HG02973 (cell line): Measurements from ENCODE around the gene PGGT1B.

Experiments used
- ATAC-seq: cut with Tn5 transposase; IDR thresholded peaks from one replicate; pipeline ENCODE4 v1.9.1; 2021; ENCODE audit warnings: moderate library complexity; ENCODE audit not compliant: unreplicated experiment

The PGGT1B gene

DNA sequence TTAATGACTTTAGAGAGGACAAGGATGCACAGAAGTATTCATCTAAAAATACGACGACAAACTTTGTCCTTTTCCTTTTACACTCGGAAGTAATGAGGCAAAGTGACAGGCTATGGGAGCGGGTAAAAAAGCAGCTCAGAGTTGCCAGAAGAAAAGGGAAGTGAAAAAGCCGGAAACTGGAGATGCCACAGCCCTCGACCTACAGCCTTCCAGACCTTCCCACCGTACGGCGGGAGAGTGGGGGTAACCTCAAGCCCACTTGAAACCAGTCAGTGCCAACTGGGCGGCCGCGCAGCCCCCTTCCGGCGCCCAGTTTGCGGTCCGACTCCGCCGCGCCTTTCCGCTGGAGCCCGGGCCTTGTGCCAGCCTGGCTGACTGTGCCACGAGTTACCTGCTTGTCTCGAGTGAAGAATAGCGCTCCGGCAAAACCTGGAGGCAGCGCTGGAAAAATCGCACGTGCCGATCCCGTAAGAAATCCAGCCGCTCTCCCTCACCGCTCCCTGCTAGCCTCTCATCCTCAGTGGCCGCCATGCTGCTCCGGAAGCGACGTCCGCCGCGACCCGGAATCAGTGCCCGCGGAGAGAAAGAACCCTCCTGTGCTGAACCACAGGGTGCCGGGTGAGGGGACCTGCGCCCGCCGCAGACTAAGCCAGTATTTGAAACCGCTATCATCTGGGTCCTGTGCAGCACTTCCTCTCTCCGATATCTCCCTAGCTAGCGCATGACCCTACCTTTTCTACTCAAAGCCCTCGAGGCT is at the start of gene PGGT1B:
Gene PGGT1B (minus strand): TSS at position 557 of the 757 bp plus-strand sequence. CDS start 26 bp downstream, at position 531.
- peak; percentile 85 for ATAC-seq

DNA sequence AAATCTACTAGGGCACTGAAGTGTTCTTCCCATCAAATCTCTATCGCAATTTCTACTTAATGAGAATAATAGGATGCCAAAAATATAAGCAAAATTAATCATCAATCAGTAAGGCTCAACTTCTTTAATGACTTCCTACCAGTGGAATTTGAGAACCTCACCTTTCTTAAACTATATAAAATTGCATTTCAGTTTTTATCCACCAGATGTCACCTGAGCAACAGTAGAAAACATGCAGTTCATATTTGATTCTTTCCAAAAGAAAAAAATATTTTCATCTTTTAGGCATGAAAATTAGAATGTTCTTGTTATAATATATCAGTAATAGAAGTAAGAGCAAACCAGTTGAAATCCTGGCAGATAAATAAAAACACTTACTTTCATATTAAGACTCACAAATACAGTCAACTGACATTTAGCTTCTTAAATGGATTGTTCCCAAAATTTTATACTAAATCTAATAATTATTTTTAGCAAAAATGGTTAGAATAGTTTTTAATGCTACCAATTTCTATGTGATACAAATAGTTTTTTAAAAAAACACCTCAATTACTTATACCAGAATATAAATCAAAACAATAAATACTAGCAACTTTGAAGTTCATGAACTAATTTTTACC is 47.2 kb upstream of the PGGT1B start:
- no peak for ATAC-seq

DNA sequence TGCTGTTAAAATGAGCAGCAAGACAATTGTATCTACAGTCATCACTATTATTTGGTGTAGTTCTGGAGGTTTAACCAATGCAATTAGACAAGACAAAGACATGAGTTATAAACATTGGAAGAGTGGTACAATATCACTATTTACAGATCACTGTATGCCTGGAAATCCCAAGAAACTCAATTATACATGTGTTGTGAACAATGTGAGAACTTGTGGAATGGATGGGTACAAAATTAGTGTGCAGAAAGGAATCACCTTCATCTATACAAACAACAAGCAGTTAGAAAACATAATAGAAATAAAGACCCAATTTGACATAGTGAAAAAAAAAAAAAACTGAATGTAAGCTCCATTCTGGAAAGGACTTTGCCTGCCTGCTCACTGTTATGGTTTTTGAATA is 46.1 kb upstream of the PGGT1B start:
- no peak for ATAC-seq

DNA sequence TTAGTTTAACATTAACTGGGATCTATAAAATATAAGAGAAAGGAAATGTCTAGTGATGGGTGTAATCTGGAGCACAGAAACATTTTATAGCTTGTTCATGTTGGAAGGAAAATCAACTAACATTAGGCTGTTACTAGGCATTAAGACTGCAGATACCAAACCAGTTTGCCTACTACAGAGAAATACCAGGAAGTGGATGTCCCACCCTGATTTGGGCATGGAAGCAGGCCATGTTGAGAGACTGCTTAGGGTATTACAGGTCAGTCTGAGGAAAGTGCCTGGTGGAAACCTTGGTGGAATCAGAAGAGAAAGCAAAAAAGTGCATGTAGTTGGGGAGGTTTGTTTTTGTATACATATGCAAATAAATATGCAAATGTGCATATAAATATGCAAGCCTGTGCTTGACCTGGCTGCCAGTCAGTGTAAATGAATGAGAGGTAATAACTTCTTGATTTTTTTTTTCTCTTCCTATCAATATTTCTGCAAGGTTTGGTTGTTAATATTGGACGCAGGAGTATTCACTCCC is 43.4 kb upstream of the PGGT1B start:
- ATAC-seq: no peak

DNA sequence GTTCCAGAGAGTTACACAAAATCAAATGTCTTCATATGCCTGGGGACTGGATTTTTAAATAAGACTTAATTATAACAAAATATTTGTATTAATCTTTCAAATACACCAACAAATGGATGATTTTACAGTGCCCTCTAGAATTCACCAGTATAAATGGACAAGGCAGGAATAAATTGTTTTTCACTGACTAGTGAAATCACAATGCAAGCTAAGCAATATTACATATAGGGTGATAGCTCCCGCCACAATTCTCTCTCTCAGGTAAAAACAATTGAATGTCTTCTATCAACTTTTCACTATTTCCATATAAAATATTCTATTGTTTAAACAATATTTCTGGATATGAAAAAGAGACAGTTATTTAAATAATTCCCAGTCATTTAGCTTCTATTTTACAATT is 41.8 kb upstream of the PGGT1B start:
- ATAC-seq: no peak

DNA sequence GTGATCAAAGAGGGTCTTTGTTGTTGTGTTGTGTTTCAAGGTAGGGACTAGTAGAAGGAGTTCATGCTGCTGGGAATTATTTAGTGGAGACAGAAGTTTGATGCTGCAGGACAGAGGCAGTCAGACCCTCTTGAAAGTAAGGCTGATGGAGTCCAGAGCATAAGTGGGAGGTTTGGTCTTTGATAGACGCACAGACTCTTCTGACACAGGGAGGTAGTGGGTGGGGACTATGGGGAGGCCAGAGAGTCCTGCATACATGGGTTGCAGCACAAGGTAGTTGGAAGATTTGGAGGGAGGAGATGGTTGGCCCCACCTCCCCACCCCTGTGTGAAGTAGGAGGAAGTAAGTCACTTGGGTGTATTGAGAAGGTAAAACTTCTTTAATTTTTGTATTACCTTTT is 36.1 kb upstream of the PGGT1B start:
- no peak for ATAC-seq

DNA sequence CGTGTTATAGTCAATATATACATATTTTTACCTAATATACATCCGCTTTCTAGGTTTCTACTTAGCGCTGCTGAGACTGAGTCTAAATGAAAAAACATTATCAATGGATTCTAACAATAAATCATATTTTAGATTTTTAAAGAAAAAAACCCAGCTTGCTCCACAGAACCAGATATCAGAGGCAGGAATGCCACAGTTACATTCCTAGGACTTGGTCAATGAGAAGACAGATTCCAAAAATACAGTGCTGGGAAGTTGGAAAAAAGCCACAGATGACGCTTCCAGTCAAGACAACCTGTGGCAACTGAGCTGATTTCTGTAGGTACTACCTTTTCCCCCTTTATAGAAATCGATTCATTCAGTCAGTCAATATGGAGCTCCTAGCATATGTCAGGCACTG is 34.4 kb upstream of the PGGT1B start:
- no peak for ATAC-seq

DNA sequence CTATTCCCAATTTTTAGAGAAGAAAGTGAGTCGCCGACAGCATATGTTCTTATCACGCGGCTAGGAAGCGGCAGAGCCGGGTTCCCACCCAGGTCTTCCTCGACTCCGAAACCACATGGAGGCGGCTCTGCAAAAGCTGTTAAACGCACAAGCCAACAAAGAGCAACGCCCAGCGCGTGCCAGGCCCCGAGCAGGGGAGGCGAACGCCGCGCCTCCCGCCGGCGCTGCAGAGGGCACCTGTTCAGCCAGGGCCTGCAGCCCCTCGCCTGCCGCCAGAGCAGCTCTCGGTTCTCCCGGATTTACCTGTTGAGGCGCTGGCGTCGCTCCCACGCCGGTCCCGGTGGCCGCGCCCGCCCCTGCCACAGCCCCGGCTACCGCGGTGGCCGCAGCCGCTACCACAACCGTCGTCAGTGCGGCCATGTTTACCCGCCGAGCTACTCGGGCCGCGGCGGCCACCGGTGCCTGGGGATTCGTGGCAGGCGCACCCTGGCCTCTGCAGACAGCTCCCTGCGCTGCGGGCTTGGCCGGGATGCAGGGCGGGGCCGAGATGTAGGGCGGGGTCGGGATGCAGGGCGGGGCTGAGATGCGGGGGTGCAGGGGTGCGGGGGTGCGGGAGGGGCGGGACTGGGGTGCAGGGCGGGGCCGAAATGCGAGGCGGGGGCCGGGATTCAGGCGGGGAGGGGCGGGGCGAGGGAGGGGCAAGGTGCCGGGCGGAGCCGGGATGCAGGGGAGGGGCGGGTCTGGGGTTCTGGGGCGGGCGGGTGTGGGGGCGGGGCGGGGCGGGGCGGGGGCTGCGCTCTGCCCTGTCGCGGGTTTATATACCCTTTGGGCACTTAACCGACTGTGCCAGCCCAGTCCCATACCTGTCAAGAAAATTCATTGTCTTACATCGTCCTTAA is 33.7 kb upstream of the PGGT1B start, which contains the start of gene CCDC112:
Gene CCDC112 (minus strand): TSS at position 531 of the 899 bp plus-strand sequence. CDS start 111 bp downstream, at position 420.
- ATAC-seq: peak; percentile 74

DNA sequence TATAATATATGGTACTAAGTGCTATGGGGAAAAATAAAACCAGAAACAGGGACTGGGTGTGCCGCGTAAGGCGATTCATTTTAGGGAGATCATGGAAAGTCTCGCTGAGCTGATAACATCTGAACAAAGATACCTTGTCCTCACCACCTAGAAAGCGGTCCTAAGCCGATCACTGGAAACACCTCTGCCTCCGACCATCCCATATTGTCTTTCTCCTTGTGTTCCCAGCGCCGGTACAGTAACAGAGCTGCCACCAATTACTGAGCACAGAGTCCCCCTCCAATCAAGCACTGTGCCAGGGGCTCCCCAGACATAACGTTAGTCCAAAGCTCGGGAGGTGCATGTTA is 33.1 kb upstream of the PGGT1B start:
- ATAC-seq: no peak

DNA sequence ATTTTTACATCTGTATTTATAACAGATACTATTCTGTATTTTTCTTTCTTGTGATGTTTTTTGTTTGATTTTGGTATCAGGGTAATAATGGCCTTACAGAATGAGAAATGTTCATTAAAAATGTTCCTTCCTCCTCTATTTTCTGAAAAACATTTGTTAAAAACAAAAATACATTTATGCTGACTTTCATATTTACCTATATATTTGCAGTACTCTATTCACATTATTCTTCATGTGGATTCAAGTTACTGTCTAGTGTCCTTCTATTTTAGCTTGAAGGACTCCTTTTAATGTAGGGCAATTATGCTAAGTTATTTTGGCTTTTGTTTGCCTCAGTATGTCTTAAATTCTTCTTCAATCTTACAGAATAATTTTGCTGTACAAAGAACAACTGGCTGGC is 28.7 kb upstream of the PGGT1B start:
- no peak for ATAC-seq

DNA sequence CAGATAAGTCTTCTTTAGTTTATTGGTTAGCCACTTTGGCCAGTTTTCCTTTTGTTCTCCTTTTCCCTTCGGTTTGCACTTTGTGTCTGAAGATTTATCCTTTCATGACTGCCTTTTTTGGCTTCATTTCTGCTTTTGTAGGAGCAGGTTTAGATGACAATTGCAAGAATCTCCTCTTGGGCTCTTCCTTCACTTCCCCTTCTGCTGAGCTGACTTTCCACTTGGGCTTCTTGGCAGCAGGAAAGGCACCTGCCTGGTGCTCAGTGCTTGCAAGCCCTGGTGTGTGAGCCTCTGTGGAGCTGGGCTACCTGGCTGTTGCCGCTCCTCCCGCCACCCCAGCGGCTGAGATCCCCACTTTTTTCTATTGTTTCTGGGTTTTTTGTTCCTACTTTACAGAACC is 26.4 kb upstream of the PGGT1B start:
- no peak for ATAC-seq

DNA sequence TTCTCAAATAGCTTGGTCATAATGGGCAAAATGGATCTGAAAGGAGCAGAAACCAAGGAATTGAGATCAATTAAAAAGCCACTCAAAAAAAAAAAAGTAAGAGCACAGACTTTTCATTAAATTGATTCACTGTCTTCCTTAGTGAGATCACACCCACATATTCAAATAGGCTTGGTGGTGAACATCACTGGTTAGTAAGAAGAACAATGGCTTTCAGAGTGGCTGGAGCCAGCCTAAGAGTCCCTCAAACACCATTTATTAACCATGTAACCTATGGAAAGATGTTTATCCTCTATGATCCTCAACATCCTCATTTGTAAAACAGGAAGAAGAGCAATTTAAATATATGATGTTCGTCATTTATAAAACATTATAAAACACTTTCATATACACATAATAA is 21.3 kb upstream of the PGGT1B start:
- ATAC-seq: no peak

DNA sequence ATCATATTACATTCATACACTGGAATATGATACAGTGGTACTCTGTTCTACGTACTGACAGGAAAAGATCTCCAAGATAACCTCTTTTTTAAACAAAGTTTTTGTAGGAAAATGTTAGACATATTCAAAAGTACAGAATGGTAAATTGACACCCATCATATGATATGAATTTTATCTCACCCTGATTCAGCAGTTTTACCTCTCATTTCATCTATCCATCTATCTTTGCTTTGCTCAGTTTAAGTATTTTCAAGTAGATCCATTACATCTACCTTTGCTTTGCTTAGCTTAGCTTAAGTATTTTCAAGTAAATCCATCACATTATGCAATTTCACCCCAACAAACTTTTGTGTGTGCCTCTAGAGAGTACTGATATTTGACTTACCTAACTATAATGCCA is 19.5 kb upstream of the PGGT1B start:
- ATAC-seq: no peak

DNA sequence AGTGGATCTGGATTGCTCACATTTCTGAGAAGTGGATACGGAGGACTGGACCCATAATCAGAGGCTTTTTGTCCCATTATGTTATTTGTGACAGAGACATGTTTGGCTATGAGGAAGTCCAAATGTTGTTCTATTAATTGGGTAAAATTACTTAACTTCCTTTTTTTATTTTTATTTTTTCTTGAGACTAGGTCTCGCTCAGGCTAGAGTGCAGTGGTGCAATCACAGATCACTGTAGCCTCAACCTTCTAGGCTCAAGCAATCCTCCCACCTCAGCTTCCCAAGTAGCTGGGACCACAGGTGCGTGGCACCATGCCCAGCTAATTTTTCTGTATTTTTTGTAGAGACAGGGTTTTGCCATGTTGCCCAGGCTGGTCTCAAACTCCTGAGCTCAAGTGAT is 11.9 kb upstream of the PGGT1B start:
- ATAC-seq: no peak

DNA sequence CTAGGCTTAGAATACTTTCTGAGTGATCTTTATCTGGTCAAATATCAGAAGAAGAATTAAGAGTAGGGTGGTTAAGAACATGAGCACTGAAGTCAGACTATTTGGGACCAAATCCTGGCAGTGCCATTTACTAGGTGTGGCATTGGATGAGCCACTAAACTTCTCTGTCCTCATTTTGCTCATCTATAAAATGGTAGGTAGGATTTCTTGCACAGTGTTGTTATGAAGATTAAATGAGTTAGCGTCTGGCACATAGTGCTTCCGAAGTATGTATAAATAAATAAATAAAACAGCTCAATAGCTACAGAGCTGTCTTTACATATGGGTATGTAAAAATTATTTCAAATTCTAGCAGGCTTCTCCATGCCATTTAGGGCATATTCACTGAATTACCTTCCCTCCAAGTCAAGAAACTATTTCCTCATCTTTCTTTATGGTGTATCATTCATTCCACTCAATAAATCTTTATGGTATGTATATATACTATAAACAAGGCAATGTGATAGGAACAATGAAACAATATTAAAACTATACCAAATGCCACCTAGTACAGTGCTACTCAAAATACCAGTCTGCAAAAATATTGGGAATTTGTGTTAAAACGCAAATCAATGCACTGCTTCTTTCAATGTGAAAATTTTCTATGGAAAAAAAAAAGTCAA is 9.8 kb upstream of the PGGT1B start:
- ATAC-seq: no peak

DNA sequence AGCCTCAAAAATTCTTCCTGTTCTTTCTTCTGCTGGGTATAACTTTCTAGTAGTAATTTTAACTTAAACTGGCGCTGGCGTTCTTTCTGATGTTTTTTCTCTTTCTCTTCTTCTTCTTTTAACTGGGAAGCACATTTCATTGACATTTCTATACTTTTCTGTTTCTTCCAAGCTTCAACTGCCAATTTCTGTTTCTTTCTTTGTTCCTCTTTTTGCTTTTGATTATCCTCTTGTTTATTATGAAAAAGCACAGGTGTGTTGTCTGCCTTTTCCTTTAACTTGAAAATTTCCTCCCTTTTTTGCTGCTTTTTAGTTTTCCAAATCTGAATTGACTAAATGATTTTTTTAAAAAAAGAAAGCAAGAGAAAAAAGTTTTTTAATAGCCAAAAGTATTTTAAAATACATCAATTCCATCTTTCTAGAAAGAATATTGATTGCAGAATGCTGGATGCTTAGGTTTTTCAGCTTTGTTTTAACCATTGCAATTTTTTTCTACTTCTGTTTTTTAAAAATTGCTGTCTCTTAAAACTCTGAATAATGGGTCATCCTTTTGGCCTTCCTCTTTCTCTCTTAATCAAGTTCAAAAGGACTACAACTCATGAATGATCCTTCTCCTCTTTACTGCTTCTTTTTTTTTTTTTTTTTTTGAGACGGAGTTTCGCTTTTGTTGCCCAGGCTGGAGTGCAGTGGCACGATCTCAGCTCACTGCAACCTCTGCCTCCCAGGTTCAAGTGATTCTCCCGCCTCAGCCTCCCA is 8.8 kb upstream of the PGGT1B start:
- ATAC-seq: no peak

DNA sequence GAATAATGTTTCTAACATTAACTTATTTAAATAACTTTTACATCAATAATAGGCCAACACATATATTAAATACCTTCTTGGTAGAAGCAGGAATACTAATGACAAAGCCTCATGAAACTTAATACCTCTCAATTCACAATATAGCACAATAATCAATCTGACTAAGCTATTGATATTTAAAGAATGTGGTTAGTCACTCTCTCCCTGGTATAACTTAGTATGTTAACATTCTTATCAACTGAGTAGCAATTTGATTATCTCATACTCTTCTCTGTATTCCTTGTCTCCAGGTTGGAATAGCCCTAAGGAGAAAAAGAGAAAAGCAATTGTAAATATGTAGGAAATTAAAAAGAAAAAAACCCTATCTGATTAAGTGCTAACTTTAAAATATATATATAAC is 4.9 kb upstream of the PGGT1B start:
- no peak for ATAC-seq

DNA sequence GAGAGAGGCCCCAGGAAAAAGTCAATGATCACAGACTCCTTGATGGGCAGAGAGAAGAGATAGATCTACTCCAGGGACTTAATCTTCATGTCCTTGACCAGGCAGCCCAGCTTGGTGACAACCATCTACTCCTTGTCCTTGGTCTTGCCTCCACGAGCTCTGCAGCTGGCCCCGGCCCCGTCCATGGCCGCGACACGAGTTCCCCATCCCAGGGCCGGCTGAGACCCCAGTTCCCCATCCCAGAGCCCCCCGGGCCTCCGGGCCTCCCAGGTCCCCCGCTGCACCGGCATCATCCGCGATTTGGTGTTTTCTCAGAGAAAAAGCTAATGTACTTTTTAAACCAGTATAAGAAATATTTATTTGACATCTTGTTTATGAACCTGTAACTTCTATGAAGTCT is 2.5 kb upstream of the PGGT1B start:
- no peak for ATAC-seq

DNA sequence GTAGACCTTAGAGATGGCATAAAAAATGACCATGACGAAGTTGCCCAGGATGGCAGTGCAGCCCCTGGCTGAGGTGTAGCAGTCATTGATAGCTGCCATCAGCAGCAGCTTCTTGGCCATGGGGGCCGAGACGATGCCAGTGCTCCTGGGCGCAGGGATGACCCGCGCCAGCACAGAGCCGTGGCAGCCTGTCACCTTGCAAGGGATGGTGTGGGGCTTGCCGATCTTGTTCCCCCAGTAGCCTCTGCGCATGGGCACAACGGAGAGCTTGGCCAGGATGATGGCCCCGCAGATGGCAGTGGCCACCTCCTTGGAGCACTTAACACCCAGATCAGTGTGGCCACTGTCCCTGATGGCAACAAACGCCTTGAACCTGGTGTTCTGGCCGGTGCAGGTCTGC is 2.1 kb upstream of the PGGT1B start:
- ATAC-seq: no peak

DNA sequence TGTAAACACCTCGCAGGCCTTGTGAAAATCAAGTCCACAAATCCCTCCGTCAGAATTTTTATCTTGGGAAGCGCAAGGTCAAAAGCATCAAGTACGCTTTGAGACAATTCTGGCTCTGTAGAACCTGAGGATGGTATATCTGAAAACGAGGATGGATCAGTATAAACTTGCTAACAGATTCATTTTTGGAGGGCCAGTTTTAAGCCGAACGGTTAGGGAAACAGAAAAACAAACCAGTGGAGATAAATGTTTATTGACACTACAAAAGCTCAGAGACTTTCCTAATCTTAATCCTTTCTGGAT is 352 bp upstream of the PGGT1B start:
- no peak for ATAC-seq

DNA sequence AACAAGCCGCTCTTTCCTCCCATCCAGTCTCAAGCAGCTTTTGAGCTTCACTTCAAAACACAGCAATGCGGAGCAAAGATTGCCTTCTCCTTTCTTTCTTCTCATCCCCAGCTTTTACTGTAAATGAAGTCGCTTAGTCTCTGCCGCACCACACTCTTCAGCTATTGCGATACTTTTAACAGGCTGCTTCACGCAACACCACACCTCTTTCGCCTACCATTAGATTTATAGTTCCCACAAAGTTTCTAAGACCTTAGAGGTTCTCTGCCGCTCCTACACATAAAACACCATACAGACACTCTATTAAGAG is 711 bp downstream of the PGGT1B start:
- peak; percentile 53 for ATAC-seq
